HG03039 (cell line): Measurements from ENCODE around the gene LIFR.
A peak's percentile ranks its signal among the peaks of the same experiment; 100 is the strongest.
"Not testable (repeated sequence)": the region's sequence is repeated elsewhere in the genome, so short reads cannot be mapped to it uniquely, and the experiment has no call there.

ENCODE experiments used
- ATAC-seq: cut with Tn5 transposase; IDR thresholded peaks from one replicate; pipeline ENCODE4 v1.9.1; 2021; ENCODE audit warnings: mild to moderate bottlenecking, moderate library complexity; ENCODE audit not compliant: unreplicated experiment

The LIFR gene

GRCh38 chr5:38556599-38557307 is at the start of gene LIFR:
Gene LIFR, minus strand, starts transcription at chr5:38556646. Its CDS starts 25,999 bp downstream, at chr5:38530647.
- peak; percentile 50 for ATAC-seq

GRCh38 chr5:38605610-38606009 is 49.2 kb upstream of the LIFR start:
- no peak for ATAC-seq

- no peak for ATAC-seq
Measured at GRCh38 chr5:38603691-38604090, 47.2 kb upstream of the LIFR start.

- no peak for ATAC-seq
Measured at GRCh38 chr5:38602641-38603040, 46.2 kb upstream of the LIFR start.

- ATAC-seq, result no peak
Measured at GRCh38 chr5:38601863-38602298, 45.4 kb upstream of the LIFR start.

GRCh38 chr5:38601133-38601862 is 44.9 kb upstream of the LIFR start:
- no peak for ATAC-seq

- no peak for ATAC-seq
Measured at GRCh38 chr5:38600329-38601045, 44.0 kb upstream of the LIFR start.

GRCh38 chr5:38599751-38600150 is 43.3 kb upstream of the LIFR start:
- not testable (repeated sequence) for ATAC-seq

- ATAC-seq, result no peak
Measured at GRCh38 chr5:38598994-38599617, 42.7 kb upstream of the LIFR start.

- no peak for ATAC-seq
Measured at GRCh38 chr5:38598296-38598993, 42.0 kb upstream of the LIFR start.

- no peak for ATAC-seq
Measured at GRCh38 chr5:38596981-38597380, 40.5 kb upstream of the LIFR start.

GRCh38 chr5:38595132-38595745 is 38.8 kb upstream of the LIFR start:
- ATAC-seq, result no peak

- ATAC-seq, result no peak
Measured at GRCh38 chr5:38593959-38594358, 37.5 kb upstream of the LIFR start.

GRCh38 chr5:38591523-38591849 is 35.0 kb upstream of the LIFR start:
- no peak for ATAC-seq

GRCh38 chr5:38590838-38591522 is 34.5 kb upstream of the LIFR start:
- ATAC-seq, result no peak

- no peak for ATAC-seq
Measured at GRCh38 chr5:38589629-38590028, 33.2 kb upstream of the LIFR start.

GRCh38 chr5:38585816-38586215 is 29.4 kb upstream of the LIFR start:
- ATAC-seq, result no peak

GRCh38 chr5:38583500-38583899 is 27.1 kb upstream of the LIFR start:
- ATAC-seq, result no peak

GRCh38 chr5:38582975-38583319 is 26.5 kb upstream of the LIFR start:
- no peak for ATAC-seq
